HepG2 (cell line): Measurements from ENCODE around the gene ZNF331. TPM values are rescaled to one million over a fixed set of nuclear protein-coding genes. Genes with fewer than 3 reads are reported as not detected.
A peak's percentile ranks its signal among the peaks of the same experiment; 100 is the strongest.

Experiments used
- CREM ChIP-seq, 2 experiments: sonication (generic) in 1 of 2; formaldehyde crosslinking in 1 of 2; IDR thresholded peaks; 2 replicates each; pipeline versions ENCODE4 v1.4.0 to v1.6.1; 2016 to 2020; ENCODE audit warnings: antibody characterized with exemption in 1 of 2, mild to moderate bottlenecking in 1 of 2, missing genetic modification reagents in 1 of 2
- ETV5 ChIP-seq: IDR thresholded peaks from 2 replicates; pipeline ENCODE4 v1.6.1; 2018; ENCODE audit warnings: missing biosample characterization, missing genetic modification reagents, inconsistent platforms, borderline replicate concordance
- GATAD2A ChIP-seq: IDR thresholded peaks from 2 replicates; pipeline ENCODE4 v1.6.1; 2016
- HOXA3 ChIP-seq: sonication (generic); formaldehyde crosslinking; IDR thresholded peaks from 2 replicates; pipeline ENCODE4 v1.5.0; 2020; ENCODE audit warnings: missing genetic modification reagents
- IKZF4 ChIP-seq: sonication (generic); formaldehyde crosslinking; IDR thresholded peaks from 2 replicates; pipeline ENCODE4 v1.5.1; 2020; ENCODE audit warnings: borderline replicate concordance, mild to moderate bottlenecking, low read depth, missing genetic modification reagents; ENCODE audit errors: not compliant biosample characterization
- KDM5B ChIP-seq: sonication (generic); formaldehyde crosslinking; IDR thresholded peaks from 2 replicates; pipeline ENCODE4 v1.4.0; 2020; ENCODE audit warnings: missing genetic modification reagents, mild to moderate bottlenecking, borderline replicate concordance
- MIER3 ChIP-seq: IDR thresholded peaks from 2 replicates; pipeline ENCODE4 v1.6.1; 2016; ENCODE audit warnings: missing compliant biosample characterization, borderline replicate concordance
- NFE2L2 ChIP-seq: fragments of 150-350 bp; IDR thresholded peaks from 2 replicates; pipeline ENCODE4 v1.6.1; 2014; ENCODE audit warnings: low read length
- PHF8 ChIP-seq: sonication (generic); formaldehyde crosslinking; IDR thresholded peaks from 2 replicates; pipeline ENCODE4 v1.5.0; 2020; ENCODE audit warnings: missing genetic modification reagents
- POGZ ChIP-seq: sonication (generic); formaldehyde crosslinking; IDR thresholded peaks from 2 replicates; pipeline ENCODE4 v1.4.0; 2020; ENCODE audit warnings: mild to moderate bottlenecking, missing genetic modification reagents
- SATB2 ChIP-seq: sonication (generic); formaldehyde crosslinking; IDR thresholded peaks from 2 replicates; pipeline ENCODE4 v1.5.0; 2020; ENCODE audit warnings: missing genetic modification reagents
- ZBTB4 ChIP-seq: sonication (generic); formaldehyde crosslinking; IDR thresholded peaks from 2 replicates; pipeline ENCODE4 v1.4.0; 2020; ENCODE audit warnings: missing genetic modification reagents, mild to moderate bottlenecking, borderline replicate concordance
- ZHX1 ChIP-seq: sonication (generic); formaldehyde crosslinking; IDR thresholded peaks from 2 replicates; pipeline ENCODE4 v1.8.1; 2022; ENCODE audit warnings: low read depth, mild to moderate bottlenecking, missing genetic modification reagents
- ZNF121 ChIP-seq: sonication (generic); formaldehyde crosslinking; IDR thresholded peaks from 2 replicates; pipeline ENCODE4 v1.5.0; 2020; ENCODE audit warnings: mild to moderate bottlenecking, missing genetic modification reagents
- ZNF224 ChIP-seq: sonication (generic); formaldehyde crosslinking; IDR thresholded peaks from 2 replicates; pipeline ENCODE4 v1.5.0; 2020; ENCODE audit warnings: mild to moderate bottlenecking, missing genetic modification reagents
- ZNF251 ChIP-seq: sonication (generic); formaldehyde crosslinking; IDR thresholded peaks from 2 replicates; pipeline ENCODE4 v1.9.0; 2021; ENCODE audit warnings: mild to moderate bottlenecking, missing genetic modification reagents
- ZNF362 ChIP-seq: sonication (generic); formaldehyde crosslinking; IDR thresholded peaks from 2 replicates; pipeline ENCODE4 v1.4.0; 2020; ENCODE audit warnings: missing genetic modification reagents, mild to moderate bottlenecking, borderline replicate concordance
- ZNF431 ChIP-seq: sonication (generic); formaldehyde crosslinking; IDR thresholded peaks from 2 replicates; pipeline ENCODE4 v1.9.0; 2022; ENCODE audit warnings: missing genetic modification reagents, low read depth, mild to moderate bottlenecking, borderline replicate concordance
- ZNF484 ChIP-seq: sonication (generic); formaldehyde crosslinking; IDR thresholded peaks from 2 replicates; pipeline ENCODE4 v1.5.1; 2020; ENCODE audit warnings: mild to moderate bottlenecking, low read depth, missing genetic modification reagents, borderline replicate concordance
- ZNF501 ChIP-seq: sonication (generic); formaldehyde crosslinking; IDR thresholded peaks from 2 replicates; pipeline ENCODE4 v1.5.1; 2020; ENCODE audit warnings: mild to moderate bottlenecking, moderate library complexity, missing genetic modification reagents
- ZNF7 ChIP-seq: IDR thresholded peaks from 2 replicates; pipeline ENCODE4 v1.6.1; 2016; ENCODE audit warnings: missing biosample characterization, missing genetic modification reagents
- ZNF878 ChIP-seq: sonication (generic); formaldehyde crosslinking; IDR thresholded peaks from 2 replicates; pipeline ENCODE4 v1.8.1; 2023; ENCODE audit warnings: mild to moderate bottlenecking, missing genetic modification reagents, moderate library complexity
- polyA plus RNA-seq, 8 experiments: library from polyadenylated mRNA; depleted of rRNA in 3 of 8; stranded (reverse) in 7 of 8; unstranded in 1 of 8; fragments of >200 nt; fragmentation: Illumina TruSeq in 4 of 8; extraction: Trizol in 4 of 8; gene quantifications; 2 replicates each; pipeline versions ENCODE4 v1.2.1 to v1.2.3, GENCODE V29; 2011 to 2016; ENCODE audit warnings: low read depth in 4 of 8, missing spikeins in 1 of 8, mixed read lengths in 1 of 8; ENCODE audit not compliant: insufficient read depth in 1 of 8
- total RNA-seq, 5 experiments: library from RNA; depleted of rRNA; stranded (reverse); fragments of >200 nt; fragmentation: Illumina TruSeq; extraction: Trizol; gene quantifications; 2 replicates each; pipeline ENCODE4 v1.2.3, GENCODE V29; 2016; ENCODE audit warnings: low read depth in 1 of 5
- TF ChIP-seq, protein P1 (sequence below): sonication (generic); formaldehyde crosslinking; IDR thresholded peaks from 2 replicates; pipeline ENCODE4 v1.4.0; 2020; ENCODE audit warnings: missing genetic modification reagents, borderline replicate concordance

The ZNF331 gene
- total and polyA plus RNA-seq, 2 of the 13 experiments (the other 11 are each of a cell fraction or from before 2014, with no cell fraction given): 8.2 to 13.3 TPM

DNA sequence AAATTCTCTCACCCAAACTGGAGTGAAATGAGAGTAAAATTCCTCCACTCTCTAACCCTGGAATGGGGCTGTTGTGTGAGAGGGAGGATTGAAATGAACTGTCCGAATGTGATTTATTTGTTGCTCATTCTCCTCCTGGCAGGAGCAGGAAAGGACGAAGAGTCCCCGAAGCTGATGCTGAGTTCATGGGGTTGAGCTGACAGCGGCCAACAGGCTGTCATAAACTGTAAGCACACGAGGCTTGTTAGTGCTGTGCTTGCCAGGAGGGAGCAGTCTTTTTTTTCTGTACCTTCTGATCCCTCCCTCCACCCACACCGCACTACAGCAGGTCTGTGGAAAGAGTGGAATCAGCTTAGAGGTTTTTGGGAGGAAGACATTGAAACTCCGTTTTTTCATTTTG, 33.1 kb upstream of the ZNF331 start (continued):
- no peak for TF ChIP-seq ZNF224 (CRISPR knock-in tag)
- TF ChIP-seq ZHX1 (CRISPR knock-in tag): no peak
- no peak for TF ChIP-seq ZNF121 (CRISPR knock-in tag)
- TF ChIP-seq PHF8 (CRISPR knock-in tag): no peak
- no peak for TF ChIP-seq ZNF501
- 0 out of 2 replicates have a peak, but pooled peaks have one; percentile 15 for TF ChIP-seq HOXA3 (CRISPR knock-in tag)
- no peak for TF ChIP-seq ZNF484
- 0 out of 2 replicates have a peak, but pooled peaks have one; percentile 6 for TF ChIP-seq GATAD2A (CRISPR knock-in tag)
- TF ChIP-seq, protein P1, sequence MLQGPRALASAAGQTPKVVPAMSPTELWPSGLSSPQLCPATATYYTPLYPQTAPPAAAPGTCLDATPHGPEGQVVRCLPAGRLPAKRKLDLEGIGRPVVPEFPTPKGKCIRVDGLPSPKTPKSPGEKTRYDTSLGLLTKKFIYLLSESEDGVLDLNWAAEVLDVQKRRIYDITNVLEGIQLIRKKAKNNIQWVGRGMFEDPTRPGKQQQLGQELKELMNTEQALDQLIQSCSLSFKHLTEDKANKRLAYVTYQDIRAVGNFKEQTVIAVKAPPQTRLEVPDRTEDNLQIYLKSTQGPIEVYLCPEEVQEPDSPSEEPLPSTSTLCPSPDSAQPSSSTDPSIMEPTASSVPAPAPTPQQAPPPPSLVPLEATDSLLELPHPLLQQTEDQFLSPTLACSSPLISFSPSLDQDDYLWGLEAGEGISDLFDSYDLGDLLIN (CRISPR knock-in tag): no peak
- TF ChIP-seq ZNF7: no peak
- TF ChIP-seq ZNF251: no peak
- TF ChIP-seq NFE2L2: no peak
- TF ChIP-seq ETV5: no peak
- TF ChIP-seq ZNF431: no peak
- TF ChIP-seq ZBTB4 (CRISPR knock-in tag): peak; percentile 54; the same call in 1 of the 2 replicates
- no peak for TF ChIP-seq CREM (IDR thresholded peaks at IDR 0.05)
- no peak for TF ChIP-seq CREM (CRISPR knock-in tag; IDR thresholded peaks at IDR 0.05)
- 0 out of 2 replicates have a peak, but pooled peaks have one; percentile 20 for TF ChIP-seq KDM5B (CRISPR knock-in tag)
- no peak for TF ChIP-seq SATB2 (CRISPR knock-in tag)
- no peak for TF ChIP-seq MIER3 (CRISPR knock-in tag)
- TF ChIP-seq ZNF878 (CRISPR knock-in tag): 0 out of 2 replicates have a peak, but pooled peaks have one; percentile 53
- TF ChIP-seq POGZ (CRISPR knock-in tag): no peak
- TF ChIP-seq IKZF4 (CRISPR knock-in tag): no peak
- peak; percentile 51; the same call in 1 of the 2 replicates for TF ChIP-seq ZNF362 (CRISPR knock-in tag)
